GM23338 (cell line): Measurements from ENCODE around the gene KISS1R. TPM values are rescaled to one million over a fixed set of nuclear protein-coding genes. Genes with fewer than 3 reads are reported as not detected.

Source experiments
- ATAC-seq: fragments of 200-7000 bp; cut with Tn5 transposase; 3 replicates; pipeline ENCODE4 v1.9.1; 2020
- DNase-seq: peaks from one replicate; pipeline ENCODE4 v3.0.0-alpha.2; 2015; ENCODE audit warnings: low spot score
- H2AFZ ChIP-seq: fragments of 200-600 bp; sonication (generic); 2 replicates; pipeline ENCODE4 v1.8.0; 2016; ENCODE audit warnings: antibody characterized with exemption, mild to moderate bottlenecking, moderate library complexity
- H3F3A ChIP-seq: fragments of 200-600 bp; sonication (generic); replicated peaks from 2 replicates; pipeline ENCODE4 v1.8.0; 2017; ENCODE audit warnings: antibody characterized with exemption, mixed run types, low read depth
- H3K27ac ChIP-seq: fragments of 200-600 bp; sonication (generic); 2 replicates; pipeline ENCODE4 v1.6.1; 2016; ENCODE audit warnings: low read depth
- H3K27me3 ChIP-seq: fragments of 200-600 bp; sonication (generic); 2 replicates; pipeline ENCODE4 v1.8.0; 2016; ENCODE audit warnings: mild to moderate bottlenecking, mixed run types, moderate library complexity; ENCODE audit not compliant: insufficient read depth
- H3K36me3 ChIP-seq: fragments of 200-600 bp; sonication (generic); 2 replicates; pipeline ENCODE4 v1.8.0; 2016; ENCODE audit warnings: mild to moderate bottlenecking; ENCODE audit not compliant: insufficient read depth
- H3K4me1 ChIP-seq: fragments of 200-600 bp; sonication (generic); 2 replicates; pipeline ENCODE4 v1.8.0; 2016; ENCODE audit warnings: mild to moderate bottlenecking, moderate library complexity; ENCODE audit not compliant: insufficient read depth
- H3K4me2 ChIP-seq: fragments of 200-600 bp; sonication (generic); 2 replicates; pipeline ENCODE4 v1.7.1; 2017; ENCODE audit warnings: mixed run types
- H3K4me3 ChIP-seq: fragments of 200-600 bp; sonication (generic); 2 replicates; pipeline ENCODE4 v1.6.1; 2016; ENCODE audit warnings: mixed run types
- H3K79me2 ChIP-seq: fragments of 200-600 bp; sonication (generic); replicated peaks from 2 replicates; pipeline ENCODE4 v1.8.0; 2017; ENCODE audit warnings: mild to moderate bottlenecking; ENCODE audit not compliant: insufficient read depth
- H3K9me2 ChIP-seq: fragments of 200-600 bp; sonication (generic); 2 replicates; pipeline ENCODE4 v1.8.0; 2017; ENCODE audit not compliant: insufficient read depth
- H4K20me1 ChIP-seq: fragments of 200-600 bp; sonication (generic); replicated peaks from 2 replicates; pipeline ENCODE4 v1.8.0; 2017; ENCODE audit warnings: mild to moderate bottlenecking; ENCODE audit not compliant: insufficient read depth
- H3K27ac Mint-ChIP-seq: 2 replicates; pipeline ENCODE4 v1.8.0; 2020; ENCODE audit warnings: inconsistent platforms, mild to moderate bottlenecking, moderate library complexity, mixed read lengths
- H3K27me3 Mint-ChIP-seq: 3 replicates; pipeline ENCODE4 v1.8.0; 2022; ENCODE audit warnings: low read depth, mild to moderate bottlenecking, moderate library complexity, mixed read lengths, inconsistent platforms; ENCODE audit not compliant: insufficient read depth, poor library complexity
- H3K36me3 Mint-ChIP-seq: 3 replicates; pipeline ENCODE4 v1.8.0; 2021; ENCODE audit warnings: low read depth, mild to moderate bottlenecking, inconsistent platforms, moderate library complexity, mixed read lengths
- H3K4me1 Mint-ChIP-seq: 3 replicates; pipeline ENCODE4 v1.8.0; 2020; ENCODE audit warnings: mild to moderate bottlenecking, inconsistent platforms, mixed read lengths
- H3K4me3 Mint-ChIP-seq: 3 replicates; pipeline ENCODE4 v1.8.0; 2021; ENCODE audit warnings: moderate library complexity, mild to moderate bottlenecking, inconsistent platforms, mixed read lengths
- H3K9me3 Mint-ChIP-seq: 3 replicates; pipeline ENCODE4 v1.8.0; 2020; ENCODE audit warnings: moderate library complexity, mild to moderate bottlenecking, inconsistent platforms, mixed read lengths
- CREB1 ChIP-seq: fragments of 250-450 bp; sonication (Bioruptor Pico); IDR thresholded peaks from 2 replicates; pipeline ENCODE4 v1.5.0; 2020; ENCODE audit warnings: low read depth, mild to moderate bottlenecking, moderate library complexity
- CTCF ChIP-seq, 2 experiments: fragments of 200-600 bp in 1 of 2; sonication (generic) in 1 of 2; conservative IDR thresholded peaks; 2 replicates each; pipeline versions ENCODE4 v1.5.1 to v1.6.1; 2016 to 2017; ENCODE audit warnings: antibody characterized with exemption in 2 of 2, low read depth in 2 of 2, mild to moderate bottlenecking in 2 of 2, moderate library complexity in 1 of 2
- ETS1 ChIP-seq: IDR thresholded peaks from 2 replicates; pipeline ENCODE4 v1.6.1; 2016; ENCODE audit warnings: antibody characterized with exemption
- EZH2 ChIP-seq: fragments of 200-600 bp; sonication (generic); IDR thresholded peaks from one replicate; pipeline ENCODE4 v1.8.0; 2017; ENCODE audit warnings: antibody characterized with exemption, mild to moderate bottlenecking, low read depth; ENCODE audit not compliant: unreplicated experiment
- EZH2phosphoT487 ChIP-seq: fragments of 200-600 bp; sonication (generic); IDR thresholded peaks from one replicate; pipeline ENCODE4 v1.8.1; 2018; ENCODE audit warnings: antibody characterized with exemption; ENCODE audit not compliant: unreplicated experiment
- JUNB ChIP-seq: IDR thresholded peaks from one replicate; pipeline ENCODE4 v1.6.1; 2016; ENCODE audit warnings: antibody characterized with exemption; ENCODE audit not compliant: unreplicated experiment
- NANOG ChIP-seq: IDR thresholded peaks from 2 replicates; pipeline ENCODE4 v1.6.1; 2016; ENCODE audit warnings: antibody characterized with exemption, borderline replicate concordance
- POLR2AphosphoS5 ChIP-seq: IDR thresholded peaks from 2 replicates; pipeline ENCODE4 v1.6.1; 2016; ENCODE audit warnings: antibody characterized with exemption, low read depth
- REST ChIP-seq: IDR thresholded peaks from one replicate; pipeline ENCODE4 v1.6.1; 2018; ENCODE audit warnings: antibody characterized with exemption; ENCODE audit not compliant: unreplicated experiment
- ZNF114 ChIP-seq: fragments of 250-450 bp; sonication (Bioruptor Pico); IDR thresholded peaks from 2 replicates; pipeline ENCODE4 v1.5.0; 2020; ENCODE audit warnings: mild to moderate bottlenecking, moderate library complexity
- ZNF331 ChIP-seq: fragments of 250-450 bp; sonication (Bioruptor Pico); IDR thresholded peaks from 2 replicates; pipeline ENCODE4 v1.5.0; 2020; ENCODE audit warnings: low read depth, mild to moderate bottlenecking, moderate library complexity
- polyA plus RNA-seq: library from polyadenylated mRNA; unstranded; fragments of >200 nt; fragmentation: Nextera tagmentation; extraction: Ambion mirVana; gene quantifications from 2 replicates; pipeline ENCODE4 v1.2.1, GENCODE V29; 2016
- total RNA-seq: library from RNA; depleted of rRNA; stranded (reverse); fragments of >200 nt; shearing (Covaris generic); gene quantifications from 2 replicates; pipeline ENCODE4 v1.2.3, GENCODE V29; 2014

The KISS1R gene
- total and polyA plus RNA-seq, 2 experiments from 2014 or later, result 0.78 to 4.0 TPM

GRCh38 chr19:876089-876488, 41.0 kb upstream of the KISS1R start:
- Histone ChIP-seq H3K79me2 (no peaks in the 10 kb centered on the region), H3F3A (peaks cover 12% of the 10 kb centered on the region), H3K27me3 (no peaks in the 10 kb centered on the region), H3K9me2 (no peaks in the 10 kb centered on the region), H3K36me3 (no peaks in the 10 kb centered on the region; the same call in 1 of the 2 replicates), H4K20me1 (no peaks in the 10 kb centered on the region), H2AFZ (no peak overlapping the region), H3K4me2 (no peak overlapping the region), H3K4me3 (no peak overlapping the region), H3K27ac (no peak overlapping the region), H3K4me1 (no peaks in the 10 kb centered on the region)
- Mint-ChIP-seq H3K9me3 (peaks cover 11% of the 10 kb centered on the region), H3K27me3 (peaks cover 18% of the 10 kb centered on the region), H3K4me3 (no peak overlapping the region), H3K27ac (no peak overlapping the region), H3K36me3 (peaks cover 38% of the 10 kb centered on the region), H3K4me1 (no peaks in the 10 kb centered on the region)
- DNase-seq (no peak), ATAC-seq (no peak)
- TF ChIP-seq JUNB, result no peak

GRCh38 chr19:876780-877314, 40.3 kb upstream of the KISS1R start:
- peaks cover 7% of the 10 kb centered on the region; the same call in 2 of the 3 replicates for H3K9me3 Mint-ChIP-seq
- peaks cover 7% of the 10 kb centered on the region for H3F3A ChIP-seq
- peaks cover 41% of the 10 kb centered on the region; the same call in 2 of the 3 replicates for H3K36me3 Mint-ChIP-seq
- H3K4me1 ChIP-seq, result no peaks in the 10 kb centered on the region
- H3K4me2 ChIP-seq, result no peak overlapping the region
- DNase-seq (no peak), ATAC-seq (no peak)
- H3K36me3 ChIP-seq, result no peaks in the 10 kb centered on the region; the same call in 1 of the 2 replicates
- H3K27me3 Mint-ChIP-seq, result peaks cover 13% of the 10 kb centered on the region
- no peak overlapping the region for H3K27ac Mint-ChIP-seq
- H3K4me1 Mint-ChIP-seq, result no peaks in the 10 kb centered on the region
- no peaks in the 10 kb centered on the region for H3K9me2 ChIP-seq
- H3K4me3 Mint-ChIP-seq, result no peak overlapping the region
- H3K27me3 ChIP-seq, result no peaks in the 10 kb centered on the region
- H3K79me2 ChIP-seq, result no peaks in the 10 kb centered on the region
- H2AFZ ChIP-seq, result no peak overlapping the region
- no peaks in the 10 kb centered on the region; the same call in 1 of the 2 replicates for H4K20me1 ChIP-seq
- no peak overlapping the region for H3K27ac ChIP-seq
- H3K4me3 ChIP-seq, result no peak overlapping the region
- TF ChIP-seq ETS1, result no peak
- no peak for TF ChIP-seq JUNB
- TF ChIP-seq CREB1 (CRISPR knock-in tag), result no peak
- no peak for TF ChIP-seq CTCF (conservative IDR thresholded peaks at IDR 0.05; ENCODE audit: low read depth in 2 of 2)
- no peak for TF ChIP-seq POLR2AphosphoS5
- TF ChIP-seq ZNF114, result no peak
- TF ChIP-seq ZNF331 (CRISPR knock-in tag), result no peak
- TF ChIP-seq EZH2, result no peak
- no peak for TF ChIP-seq NANOG
- TF ChIP-seq REST, result no peak
- no peak for TF ChIP-seq EZH2phosphoT487
